K562 (cell line): Measurements from ENCODE around the gene OR52W1. TPM values are rescaled to one million over a fixed set of nuclear protein-coding genes. Genes with fewer than 3 reads are reported as not detected.

ENCODE experiments used
- ATAC-seq: fragments of 200-7000 bp; cut with Tn5 transposase; 3 replicates; pipeline ENCODE4 v1.9.1; 2020; ENCODE audit warnings: moderate library complexity
- BruUV-seq: library from RNA; stranded (reverse); fragments of 400-500 nt; replicated peaks from 2 replicates; lab custom pipeline; 2021; lab: Mats Ljungman, UMichigan
- CTCF ChIA-PET: fragments of 300-600 bp; formaldehyde crosslinking; extraction: SDS; loops from one replicate; lab custom pipeline; 2021; ENCODE audit warnings: low intra/inter-chr PET ratio; lab: Yijun Ruan, JAX
- POLR2A ChIA-PET: fragments of 300-600, 350-650 bp; sonication (Branson Sonifier 250); formaldehyde crosslinking; extraction: SDS; loops from one replicate; lab custom pipeline; 2021; ENCODE audit warnings: antibody characterized with exemption, inconsistent platforms; lab: Yijun Ruan, JAX
- DNase-seq, 4 experiments: peaks; one replicate each; pipeline versions ENCODE4 v3.0.0 to v3.0.0-alpha.2; 2011 to 2018; ENCODE audit warnings: low spot score in 3 of 4, mixed read lengths in 3 of 4; ENCODE audit errors: extremely low read depth in 1 of 4
- FAIRE-seq: peaks from 2 replicates; lab custom pipeline; 2011; peaks lifted over from hg19 to GRCh38; lab: Jason Lieb, UNC
- H2AFZ ChIP-seq: 2 replicates; pipeline ENCODE4 v1.6.0; 2011; ENCODE audit warnings: low read depth, low read length, control low read depth, inconsistent platforms
- H3K27ac ChIP-seq: fragments of 200-600 bp; 3 replicates; pipeline ENCODE4 v1.8.0; 2011; ENCODE audit warnings: low read depth, mild to moderate bottlenecking, control low read depth, inconsistent platforms, low read length, moderate library complexity, mixed read lengths; ENCODE audit errors: extremely low read depth
- H3K27me3 ChIP-seq, 2 experiments: fragments of 300-600 bp in 1 of 2; 2 replicates in 1 of 2; 3 replicates in 1 of 2; pipeline versions ENCODE4 v1.6.0 to v1.8.0; 2011; ENCODE audit warnings: inconsistent platforms in 2 of 2, low read length in 2 of 2, mild to moderate bottlenecking in 1 of 2, mixed read lengths in 1 of 2, moderate library complexity in 1 of 2; ENCODE audit not compliant: control insufficient read depth in 2 of 2, insufficient read depth in 2 of 2
- H3K36me3 ChIP-seq: fragments of 300-600 bp; 3 replicates; pipeline ENCODE4 v1.8.0; 2011; ENCODE audit warnings: mild to moderate bottlenecking, low read length, inconsistent platforms; ENCODE audit not compliant: control insufficient read depth, insufficient read depth
- H3K4me1 ChIP-seq, 2 experiments: fragments of 200-600 bp in 1 of 2; replicated peaks in 1 of 2; 2 replicates in 1 of 2; 3 replicates in 1 of 2; pipeline versions ENCODE4 v1.5.1 to v1.8.0; 2011; ENCODE audit warnings: inconsistent platforms in 2 of 2, low read length in 2 of 2, mild to moderate bottlenecking in 1 of 2, mixed read lengths in 1 of 2, moderate library complexity in 1 of 2; ENCODE audit not compliant: control insufficient read depth in 2 of 2, insufficient read depth in 2 of 2
- H3K4me2 ChIP-seq: 2 replicates; pipeline ENCODE4 v1.6.1; 2011; ENCODE audit warnings: low read length, control low read depth, inconsistent platforms, mixed read lengths; ENCODE audit not compliant: insufficient read depth
- H3K4me3 ChIP-seq: fragments of 200-600 bp; sonication (generic), shearing (Covaris generic); 2 replicates; pipeline ENCODE4 v1.5.1; 2016; ENCODE audit warnings: control low read depth, inconsistent platforms
- H3K79me2 ChIP-seq: fragments of 200-600 bp; 3 replicates; pipeline ENCODE4 v1.8.0; 2011; ENCODE audit warnings: low read length, inconsistent platforms; ENCODE audit not compliant: control insufficient read depth, insufficient read depth
- H3K9ac ChIP-seq, 2 experiments: 2 replicates each; pipeline versions ENCODE4 v1.6.0 to v1.6.1; 2011; ENCODE audit warnings: low read depth in 2 of 2, low read length in 2 of 2, control low read depth in 1 of 2, inconsistent platforms in 1 of 2, mild to moderate bottlenecking in 1 of 2, mixed read lengths in 1 of 2; ENCODE audit not compliant: insufficient read depth in 1 of 2
- H3K9me1 ChIP-seq: one replicate; pipeline ENCODE4 v1.6.0; 2011; ENCODE audit warnings: inconsistent platforms, mild to moderate bottlenecking, low read length, moderate library complexity; ENCODE audit not compliant: control insufficient read depth, insufficient read depth
- H3K9me3 ChIP-seq: replicated peaks from 2 replicates; pipeline ENCODE4 v1.5.1; 2011; ENCODE audit warnings: low read depth, low read length, inconsistent platforms; ENCODE audit not compliant: control insufficient read depth, insufficient read depth
- H4K20me1 ChIP-seq: replicated peaks from 2 replicates; pipeline ENCODE4 v1.6.1; 2011; ENCODE audit warnings: low read length, inconsistent platforms, mixed read lengths; ENCODE audit not compliant: control insufficient read depth, insufficient read depth
- CBFA2T3 ChIP-seq: fragments of 450-650 bp; IDR thresholded peaks from 2 replicates; pipeline ENCODE4 v1.6.1; 2017
- CUX1 ChIP-seq: fragments of 200-800 bp; sonication (Bioruptor generic); IDR thresholded peaks from 2 replicates; pipeline ENCODE4 v1.6.1; 2016; ENCODE audit warnings: missing genetic modification characterization, missing compliant biosample characterization
- FOSL1 ChIP-seq: fragments of 200-800 bp; sonication (Bioruptor generic); conservative IDR thresholded peaks from 2 replicates; pipeline ENCODE4 v1.6.1; 2016; ENCODE audit warnings: missing genetic modification characterization, missing compliant biosample characterization
- MYNN ChIP-seq, 2 experiments: sonication (generic); formaldehyde crosslinking in 1 of 2; IDR thresholded peaks; 2 replicates each; pipeline versions ENCODE4 v1.5.0 to v1.6.1; 2016 to 2020; ENCODE audit warnings: antibody characterized with exemption in 1 of 2, missing genetic modification reagents in 1 of 2
- SP2 ChIP-seq: IDR thresholded peaks from 2 replicates; pipeline ENCODE4 v1.6.1; 2011; ENCODE audit warnings: mild to moderate bottlenecking, low read depth, low read length, moderate library complexity; ENCODE audit not compliant: poor library complexity, severe bottlenecking; ENCODE audit errors: extremely low read depth
- ZBTB7A ChIP-seq: IDR thresholded peaks from 2 replicates; pipeline ENCODE4 v1.6.1; 2011; ENCODE audit warnings: low read depth, mild to moderate bottlenecking, low read length, moderate library complexity, borderline replicate concordance; ENCODE audit not compliant: control insufficient read depth
- ZNF282 ChIP-seq: sonication (generic); formaldehyde crosslinking; IDR thresholded peaks from 2 replicates; pipeline ENCODE4 v1.8.1; 2023; ENCODE audit warnings: missing genetic modification reagents
- ZNF384 ChIP-seq: IDR thresholded peaks from 2 replicates; pipeline ENCODE4 v1.6.1; 2012; ENCODE audit warnings: low read depth, low read length, improper control_type of control experiment
- WGBS: fragments of 100-300 bp; shearing (Covaris generic); methylation state at CpG from one replicate; pipeline ENCODE4 v1.1.6; 2016; ENCODE audit warnings: low coverage, mixed read lengths; ENCODE audit not compliant: insufficient coverage; ENCODE audit errors: missing lambda C conversion rate; 5-methylcytosine and 5-hydroxymethylcytosine counted together
- in situ Hi-C: fragments of 300-500 bp; cut with MboI; formaldehyde crosslinking; loops from 4 replicates; pipeline ENCODE4 v1.15.0; 2018; ENCODE audit warnings: inconsistent platforms, mixed read lengths
- intact Hi-C: fragments of 100-400 bp; cut with micrococcal nuclease; formaldehyde crosslinking; loops from 2 replicates; pipeline ENCODE4 v1.14.2; 2022
- polyA plus RNA-seq, 8 experiments: library from polyadenylated mRNA; depleted of rRNA in 4 of 8; stranded (reverse) in 5 of 8; unstranded in 3 of 8; fragments of >200 nt; fragmentation: Nextera tagmentation in 2 of 8; fragmentation: Illumina TruSeq in 1 of 8; extraction: Ambion mirVana in 2 of 8; extraction: Trizol in 1 of 8; gene quantifications; 2 replicates each; pipeline versions ENCODE4 v1.2.1 to v1.2.3, GENCODE V29; 2011 to 2014; ENCODE audit warnings: inconsistent platforms in 1 of 8, missing spikeins in 1 of 8
- total RNA-seq, 7 experiments: library from RNA; depleted of rRNA in 6 of 7; stranded (reverse); fragments of >200 nt in 6 of 7; fragmentation: Illumina TruSeq in 2 of 7; extraction: Trizol in 2 of 7; gene quantifications; 2 replicates each; pipeline versions ENCODE4 v1.2.1 to v1.2.3, GENCODE V29; 2011 to 2021; ENCODE audit warnings: low replicate concordance in 1 of 7

Gene OR52W1
- total and polyA plus RNA-seq, 9 of the 15 experiments (the other 6 are each of a cell fraction or from before 2014, with no cell fraction given) = not detected

- no TSS peak for BruUV-seq
- in situ Hi-C loops = no loop called here
- no peaks in the 10 kb centered on the region for H3K9me3 ChIP-seq
- H3K79me2 ChIP-seq = no peaks in the 10 kb centered on the region
- intact Hi-C loops = no loop called here
- H3K4me3 ChIP-seq = no peak overlapping the region
- TF ChIP-seq ZNF282 (CRISPR knock-in tag) (no peak), FOSL1 (tag) (peak; percentile 23; the same call in 1 of the 2 replicates), ZBTB7A (no peak), MYNN (IDR thresholded peaks at IDR 0.05) (no peak), MYNN (CRISPR knock-in tag; IDR thresholded peaks at IDR 0.05) (no peak), SP2 (no peak), CUX1 (CRISPR knock-in tag) (no peak), CBFA2T3 (peak; percentile 18; the same call in 1 of the 2 replicates), ZNF384 (no peak)
- peaks cover 0 to 1% of the 10 kb centered on the region in 2 experiments; a peak in 3 of 5 replicates for H3K4me1 ChIP-seq
- DNase-seq = no peak
- no peaks in the 10 kb centered on the region for H3K9me1 ChIP-seq
- no peaks in the 10 kb centered on the region for H3K36me3 ChIP-seq
- H3K9ac ChIP-seq = no peak overlapping the region
- ChIA-PET CTCF (no interaction called here), POLR2A (no interaction called here)
- H3K4me2 ChIP-seq = no peak overlapping the region
- ATAC-seq = no peak
- no peak overlapping the region for H3K27ac ChIP-seq
- no peak for FAIRE-seq
- WGBS = 7% methylated on average over 2 of the region's 2 CpGs
- H3K27me3 ChIP-seq = peaks cover 13 to 40% of the 10 kb centered on the region in 2 experiments
- H4K20me1 ChIP-seq = no peaks in the 10 kb centered on the region
- H2AFZ ChIP-seq = no peak overlapping the region
These were observed 46.5 kb downstream of the OR52W1 start for GRCh38 chr11:6245536-6245935.
